HepG2 (cell line): ENCODE results near the gene KLHL13. TPM values are rescaled to one million over a fixed set of nuclear protein-coding genes. Genes with fewer than 3 reads are reported as not detected.
A peak's percentile ranks its signal among the peaks of the same experiment; 100 is the strongest.

Source experiments
- CHCHD3 ChIP-seq: sonication (generic); formaldehyde crosslinking; IDR thresholded peaks from 2 replicates; pipeline ENCODE4 v1.8.0; 2022; ENCODE audit warnings: mild to moderate bottlenecking, missing genetic modification reagents, moderate library complexity
- RFXANK ChIP-seq: IDR thresholded peaks from 2 replicates; pipeline ENCODE4 v1.6.1; 2016
- SALL1 ChIP-seq: sonication (generic); formaldehyde crosslinking; IDR thresholded peaks from 2 replicates; pipeline ENCODE4 v1.8.0; 2022; ENCODE audit warnings: mild to moderate bottlenecking, missing genetic modification reagents
- SNAI1 ChIP-seq: sonication (generic); formaldehyde crosslinking; IDR thresholded peaks from 2 replicates; pipeline ENCODE4 v1.5.0; 2020; ENCODE audit warnings: mild to moderate bottlenecking, missing genetic modification reagents, borderline replicate concordance
- TCF7L2 ChIP-seq: IDR thresholded peaks from 2 replicates; pipeline ENCODE4 v1.6.1; 2011; ENCODE audit warnings: mild to moderate bottlenecking, low read depth, low read length, moderate library complexity
- ZBTB3 ChIP-seq: sonication (generic); formaldehyde crosslinking; IDR thresholded peaks from 2 replicates; pipeline ENCODE4 v1.4.0; 2020; ENCODE audit warnings: low read depth, mild to moderate bottlenecking, moderate library complexity, missing genetic modification reagents, borderline replicate concordance
- ZNF383 ChIP-seq: sonication (generic); formaldehyde crosslinking; IDR thresholded peaks from 2 replicates; pipeline ENCODE4 v1.4.0; 2020; ENCODE audit warnings: missing genetic modification reagents, mild to moderate bottlenecking, borderline replicate concordance
- polyA plus RNA-seq, 8 experiments: library from polyadenylated mRNA; depleted of rRNA in 3 of 8; stranded (reverse) in 7 of 8; unstranded in 1 of 8; fragments of >200 nt; fragmentation: Illumina TruSeq in 4 of 8; extraction: Trizol in 4 of 8; gene quantifications; 2 replicates each; pipeline versions ENCODE4 v1.2.1 to v1.2.3, GENCODE V29; 2011 to 2016; ENCODE audit warnings: low read depth in 4 of 8, missing spikeins in 1 of 8, mixed read lengths in 1 of 8; ENCODE audit not compliant: insufficient read depth in 1 of 8
- total RNA-seq, 5 experiments: library from RNA; depleted of rRNA; stranded (reverse); fragments of >200 nt; fragmentation: Illumina TruSeq; extraction: Trizol; gene quantifications; 2 replicates each; pipeline ENCODE4 v1.2.3, GENCODE V29; 2016; ENCODE audit warnings: low read depth in 1 of 5
- TF ChIP-seq, protein P1 (sequence below): IDR thresholded peaks from 2 replicates; pipeline ENCODE4 v1.4.0; 2020; ENCODE audit warnings: mild to moderate bottlenecking, missing genetic modification reagents
- TF ChIP-seq, protein P2 (sequence below): sonication (generic); formaldehyde crosslinking; IDR thresholded peaks from 2 replicates; pipeline ENCODE4 v1.4.0; 2020; ENCODE audit warnings: missing genetic modification reagents, mild to moderate bottlenecking, borderline replicate concordance
- TF ChIP-seq, protein P3 (sequence below): sonication (generic); formaldehyde crosslinking; IDR thresholded peaks from 2 replicates; pipeline ENCODE4 v1.5.0; 2020; ENCODE audit warnings: mild to moderate bottlenecking, missing genetic modification reagents
- TF ChIP-seq, protein P4 (sequence below): sonication (generic); formaldehyde crosslinking; IDR thresholded peaks from 2 replicates; pipeline ENCODE4 v1.9.0; 2022; ENCODE audit warnings: missing genetic modification reagents, mild to moderate bottlenecking, borderline replicate concordance
- TF ChIP-seq, protein P5 (sequence below): sonication (generic); formaldehyde crosslinking; IDR thresholded peaks from 2 replicates; pipeline ENCODE4 v1.4.0; 2020; ENCODE audit warnings: missing genetic modification reagents, borderline replicate concordance

The KLHL13 gene
- total and polyA plus RNA-seq, 2 of the 13 experiments (the other 11 are each of a cell fraction or from before 2014, with no cell fraction given): 0.28 to 1.6 TPM

DNA sequence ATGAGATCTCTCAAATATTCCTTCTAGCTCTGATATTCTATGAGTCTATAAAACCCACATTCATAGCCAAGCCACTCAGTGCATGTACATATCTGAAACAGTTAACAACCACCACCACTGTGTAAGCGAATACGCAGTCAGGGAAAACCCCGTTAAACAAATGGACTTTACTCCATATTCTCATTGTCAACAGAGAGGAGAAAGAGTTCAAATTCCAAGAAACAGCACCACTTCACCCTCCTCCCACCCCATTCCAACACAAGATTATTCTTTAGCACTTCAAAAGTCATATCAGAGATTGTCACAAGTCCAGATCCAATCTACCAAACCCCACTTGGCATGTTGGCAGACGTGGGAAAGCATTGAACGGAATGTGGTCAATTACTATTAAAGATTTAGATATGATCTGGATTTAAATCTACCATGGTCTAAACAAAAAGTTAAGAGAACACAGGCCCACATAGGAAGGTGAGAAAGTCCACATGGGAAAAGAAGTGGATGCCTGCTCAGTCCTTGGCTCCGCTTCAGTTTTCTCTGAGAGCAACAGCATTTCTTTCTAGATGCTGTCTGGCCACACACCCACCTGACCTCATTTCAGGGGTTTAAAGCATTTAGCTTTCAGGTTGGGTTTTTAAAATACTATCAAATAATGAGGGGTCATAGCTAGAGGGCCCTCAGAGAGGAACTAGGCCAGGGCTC lies 39.8 kb upstream of the KLHL13 start (continued):
- TF ChIP-seq, protein P1, sequence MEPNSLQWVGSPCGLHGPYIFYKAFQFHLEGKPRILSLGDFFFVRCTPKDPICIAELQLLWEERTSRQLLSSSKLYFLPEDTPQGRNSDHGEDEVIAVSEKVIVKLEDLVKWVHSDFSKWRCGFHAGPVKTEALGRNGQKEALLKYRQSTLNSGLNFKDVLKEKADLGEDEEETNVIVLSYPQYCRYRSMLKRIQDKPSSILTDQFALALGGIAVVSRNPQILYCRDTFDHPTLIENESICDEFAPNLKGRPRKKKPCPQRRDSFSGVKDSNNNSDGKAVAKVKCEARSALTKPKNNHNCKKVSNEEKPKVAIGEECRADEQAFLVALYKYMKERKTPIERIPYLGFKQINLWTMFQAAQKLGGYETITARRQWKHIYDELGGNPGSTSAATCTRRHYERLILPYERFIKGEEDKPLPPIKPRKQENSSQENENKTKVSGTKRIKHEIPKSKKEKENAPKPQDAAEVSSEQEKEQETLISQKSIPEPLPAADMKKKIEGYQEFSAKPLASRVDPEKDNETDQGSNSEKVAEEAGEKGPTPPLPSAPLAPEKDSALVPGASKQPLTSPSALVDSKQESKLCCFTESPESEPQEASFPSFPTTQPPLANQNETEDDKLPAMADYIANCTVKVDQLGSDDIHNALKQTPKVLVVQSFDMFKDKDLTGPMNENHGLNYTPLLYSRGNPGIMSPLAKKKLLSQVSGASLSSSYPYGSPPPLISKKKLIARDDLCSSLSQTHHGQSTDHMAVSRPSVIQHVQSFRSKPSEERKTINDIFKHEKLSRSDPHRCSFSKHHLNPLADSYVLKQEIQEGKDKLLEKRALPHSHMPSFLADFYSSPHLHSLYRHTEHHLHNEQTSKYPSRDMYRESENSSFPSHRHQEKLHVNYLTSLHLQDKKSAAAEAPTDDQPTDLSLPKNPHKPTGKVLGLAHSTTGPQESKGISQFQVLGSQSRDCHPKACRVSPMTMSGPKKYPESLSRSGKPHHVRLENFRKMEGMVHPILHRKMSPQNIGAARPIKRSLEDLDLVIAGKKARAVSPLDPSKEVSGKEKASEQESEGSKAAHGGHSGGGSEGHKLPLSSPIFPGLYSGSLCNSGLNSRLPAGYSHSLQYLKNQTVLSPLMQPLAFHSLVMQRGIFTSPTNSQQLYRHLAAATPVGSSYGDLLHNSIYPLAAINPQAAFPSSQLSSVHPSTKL (CRISPR knock-in tag): peak; percentile 43; the same call in 1 of the 2 replicates
- TF ChIP-seq, protein P2, sequence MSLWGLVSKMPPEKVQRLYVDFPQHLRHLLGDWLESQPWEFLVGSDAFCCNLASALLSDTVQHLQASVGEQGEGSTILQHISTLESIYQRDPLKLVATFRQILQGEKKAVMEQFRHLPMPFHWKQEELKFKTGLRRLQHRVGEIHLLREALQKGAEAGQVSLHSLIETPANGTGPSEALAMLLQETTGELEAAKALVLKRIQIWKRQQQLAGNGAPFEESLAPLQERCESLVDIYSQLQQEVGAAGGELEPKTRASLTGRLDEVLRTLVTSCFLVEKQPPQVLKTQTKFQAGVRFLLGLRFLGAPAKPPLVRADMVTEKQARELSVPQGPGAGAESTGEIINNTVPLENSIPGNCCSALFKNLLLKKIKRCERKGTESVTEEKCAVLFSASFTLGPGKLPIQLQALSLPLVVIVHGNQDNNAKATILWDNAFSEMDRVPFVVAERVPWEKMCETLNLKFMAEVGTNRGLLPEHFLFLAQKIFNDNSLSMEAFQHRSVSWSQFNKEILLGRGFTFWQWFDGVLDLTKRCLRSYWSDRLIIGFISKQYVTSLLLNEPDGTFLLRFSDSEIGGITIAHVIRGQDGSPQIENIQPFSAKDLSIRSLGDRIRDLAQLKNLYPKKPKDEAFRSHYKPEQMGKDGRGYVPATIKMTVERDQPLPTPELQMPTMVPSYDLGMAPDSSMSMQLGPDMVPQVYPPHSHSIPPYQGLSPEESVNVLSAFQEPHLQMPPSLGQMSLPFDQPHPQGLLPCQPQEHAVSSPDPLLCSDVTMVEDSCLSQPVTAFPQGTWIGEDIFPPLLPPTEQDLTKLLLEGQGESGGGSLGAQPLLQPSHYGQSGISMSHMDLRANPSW (CRISPR knock-in tag): no peak
- TF ChIP-seq, protein P3, sequence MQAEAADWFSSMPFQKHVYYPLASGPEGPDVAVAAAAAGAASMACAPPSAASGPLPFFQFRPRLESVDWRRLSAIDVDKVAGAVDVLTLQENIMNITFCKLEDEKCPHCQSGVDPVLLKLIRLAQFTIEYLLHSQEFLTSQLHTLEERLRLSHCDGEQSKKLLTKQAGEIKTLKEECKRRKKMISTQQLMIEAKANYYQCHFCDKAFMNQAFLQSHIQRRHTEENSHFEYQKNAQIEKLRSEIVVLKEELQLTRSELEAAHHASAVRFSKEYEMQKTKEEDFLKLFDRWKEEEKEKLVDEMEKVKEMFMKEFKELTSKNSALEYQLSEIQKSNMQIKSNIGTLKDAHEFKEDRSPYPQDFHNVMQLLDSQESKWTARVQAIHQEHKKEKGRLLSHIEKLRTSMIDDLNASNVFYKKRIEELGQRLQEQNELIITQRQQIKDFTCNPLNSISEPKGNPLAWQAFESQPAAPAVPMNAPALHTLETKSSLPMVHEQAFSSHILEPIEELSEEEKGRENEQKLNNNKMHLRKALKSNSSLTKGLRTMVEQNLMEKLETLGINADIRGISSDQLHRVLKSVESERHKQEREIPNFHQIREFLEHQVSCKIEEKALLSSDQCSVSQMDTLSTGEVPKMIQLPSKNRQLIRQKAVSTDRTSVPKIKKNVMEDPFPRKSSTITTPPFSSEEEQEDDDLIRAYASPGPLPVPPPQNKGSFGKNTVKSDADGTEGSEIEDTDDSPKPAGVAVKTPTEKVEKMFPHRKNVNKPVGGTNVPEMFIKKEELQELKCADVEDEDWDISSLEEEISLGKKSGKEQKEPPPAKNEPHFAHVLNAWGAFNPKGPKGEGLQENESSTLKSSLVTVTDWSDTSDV (CRISPR knock-in tag): no peak
- TF ChIP-seq, protein P4, sequence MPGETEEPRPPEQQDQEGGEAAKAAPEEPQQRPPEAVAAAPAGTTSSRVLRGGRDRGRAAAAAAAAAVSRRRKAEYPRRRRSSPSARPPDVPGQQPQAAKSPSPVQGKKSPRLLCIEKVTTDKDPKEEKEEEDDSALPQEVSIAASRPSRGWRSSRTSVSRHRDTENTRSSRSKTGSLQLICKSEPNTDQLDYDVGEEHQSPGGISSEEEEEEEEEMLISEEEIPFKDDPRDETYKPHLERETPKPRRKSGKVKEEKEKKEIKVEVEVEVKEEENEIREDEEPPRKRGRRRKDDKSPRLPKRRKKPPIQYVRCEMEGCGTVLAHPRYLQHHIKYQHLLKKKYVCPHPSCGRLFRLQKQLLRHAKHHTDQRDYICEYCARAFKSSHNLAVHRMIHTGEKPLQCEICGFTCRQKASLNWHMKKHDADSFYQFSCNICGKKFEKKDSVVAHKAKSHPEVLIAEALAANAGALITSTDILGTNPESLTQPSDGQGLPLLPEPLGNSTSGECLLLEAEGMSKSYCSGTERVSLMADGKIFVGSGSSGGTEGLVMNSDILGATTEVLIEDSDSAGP: no peak
- TF ChIP-seq SALL1 (CRISPR knock-in tag): peak; percentile 32; the same call in 1 of the 2 replicates
- TF ChIP-seq SNAI1 (CRISPR knock-in tag): no peak
- TF ChIP-seq RFXANK: no peak
- TF ChIP-seq, protein P5, sequence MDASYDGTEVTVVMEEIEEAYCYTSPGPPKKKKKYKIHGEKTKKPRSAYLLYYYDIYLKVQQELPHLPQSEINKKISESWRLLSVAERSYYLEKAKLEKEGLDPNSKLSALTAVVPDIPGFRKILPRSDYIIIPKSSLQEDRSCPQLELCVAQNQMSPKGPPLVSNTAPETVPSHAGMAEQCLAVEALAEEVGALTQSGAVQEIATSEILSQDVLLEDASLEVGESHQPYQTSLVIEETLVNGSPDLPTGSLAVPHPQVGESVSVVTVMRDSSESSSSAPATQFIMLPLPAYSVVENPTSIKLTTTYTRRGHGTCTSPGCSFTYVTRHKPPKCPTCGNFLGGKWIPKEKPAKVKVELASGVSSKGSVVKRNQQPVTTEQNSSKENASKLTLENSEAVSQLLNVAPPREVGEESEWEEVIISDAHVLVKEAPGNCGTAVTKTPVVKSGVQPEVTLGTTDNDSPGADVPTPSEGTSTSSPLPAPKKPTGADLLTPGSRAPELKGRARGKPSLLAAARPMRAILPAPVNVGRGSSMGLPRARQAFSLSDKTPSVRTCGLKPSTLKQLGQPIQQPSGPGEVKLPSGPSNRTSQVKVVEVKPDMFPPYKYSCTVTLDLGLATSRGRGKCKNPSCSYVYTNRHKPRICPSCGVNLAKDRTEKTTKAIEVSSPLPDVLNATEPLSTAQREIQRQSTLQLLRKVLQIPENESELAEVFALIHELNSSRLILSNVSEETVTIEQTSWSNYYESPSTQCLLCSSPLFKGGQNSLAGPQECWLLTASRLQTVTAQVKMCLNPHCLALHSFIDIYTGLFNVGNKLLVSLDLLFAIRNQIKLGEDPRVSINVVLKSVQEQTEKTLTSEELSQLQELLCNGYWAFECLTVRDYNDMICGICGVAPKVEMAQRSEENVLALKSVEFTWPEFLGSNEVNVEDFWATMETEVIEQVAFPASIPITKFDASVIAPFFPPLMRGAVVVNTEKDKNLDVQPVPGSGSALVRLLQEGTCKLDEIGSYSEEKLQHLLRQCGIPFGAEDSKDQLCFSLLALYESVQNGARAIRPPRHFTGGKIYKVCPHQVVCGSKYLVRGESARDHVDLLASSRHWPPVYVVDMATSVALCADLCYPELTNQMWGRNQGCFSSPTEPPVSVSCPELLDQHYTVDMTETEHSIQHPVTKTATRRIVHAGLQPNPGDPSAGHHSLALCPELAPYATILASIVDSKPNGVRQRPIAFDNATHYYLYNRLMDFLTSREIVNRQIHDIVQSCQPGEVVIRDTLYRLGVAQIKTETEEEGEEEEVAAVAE (CRISPR knock-in tag): no peak
- no peak for TF ChIP-seq ZBTB3
- TF ChIP-seq ZNF383 (CRISPR knock-in tag): no peak
- TF ChIP-seq CHCHD3 (CRISPR knock-in tag): no peak
- TF ChIP-seq TCF7L2: no peak
